Raji (cell line): ENCODE measurements around the gene MED25.

ENCODE experiments used
- POLR2A ChIP-seq: IDR thresholded peaks from 2 replicates; pipeline ENCODE4 v1.6.1; 2011; ENCODE audit warnings: low read depth, low read length, control low read depth; ENCODE audit not compliant: insufficient read depth

The MED25 gene

DNA sequence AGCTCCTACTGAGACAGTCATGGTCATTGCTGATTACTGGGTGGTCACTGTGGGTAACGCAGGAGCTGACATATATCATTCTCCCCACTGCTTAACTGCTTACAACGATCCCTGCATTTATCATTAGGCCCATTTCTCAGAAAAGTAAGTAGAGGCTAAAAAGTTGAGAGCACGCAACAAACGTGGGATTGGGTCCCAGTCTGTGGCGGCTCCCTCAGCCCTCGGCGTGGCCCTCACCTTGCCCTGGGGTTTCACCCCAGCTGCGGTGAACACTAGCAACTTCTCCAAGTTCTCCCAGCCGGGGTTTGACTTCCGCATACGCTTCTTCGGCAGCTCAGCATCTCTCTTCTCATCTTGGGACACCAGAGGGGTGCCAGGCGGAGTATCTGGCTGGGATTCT, 46.8 kb downstream of the MED25 start:
- TF ChIP-seq POLR2A, result no peak

DNA sequence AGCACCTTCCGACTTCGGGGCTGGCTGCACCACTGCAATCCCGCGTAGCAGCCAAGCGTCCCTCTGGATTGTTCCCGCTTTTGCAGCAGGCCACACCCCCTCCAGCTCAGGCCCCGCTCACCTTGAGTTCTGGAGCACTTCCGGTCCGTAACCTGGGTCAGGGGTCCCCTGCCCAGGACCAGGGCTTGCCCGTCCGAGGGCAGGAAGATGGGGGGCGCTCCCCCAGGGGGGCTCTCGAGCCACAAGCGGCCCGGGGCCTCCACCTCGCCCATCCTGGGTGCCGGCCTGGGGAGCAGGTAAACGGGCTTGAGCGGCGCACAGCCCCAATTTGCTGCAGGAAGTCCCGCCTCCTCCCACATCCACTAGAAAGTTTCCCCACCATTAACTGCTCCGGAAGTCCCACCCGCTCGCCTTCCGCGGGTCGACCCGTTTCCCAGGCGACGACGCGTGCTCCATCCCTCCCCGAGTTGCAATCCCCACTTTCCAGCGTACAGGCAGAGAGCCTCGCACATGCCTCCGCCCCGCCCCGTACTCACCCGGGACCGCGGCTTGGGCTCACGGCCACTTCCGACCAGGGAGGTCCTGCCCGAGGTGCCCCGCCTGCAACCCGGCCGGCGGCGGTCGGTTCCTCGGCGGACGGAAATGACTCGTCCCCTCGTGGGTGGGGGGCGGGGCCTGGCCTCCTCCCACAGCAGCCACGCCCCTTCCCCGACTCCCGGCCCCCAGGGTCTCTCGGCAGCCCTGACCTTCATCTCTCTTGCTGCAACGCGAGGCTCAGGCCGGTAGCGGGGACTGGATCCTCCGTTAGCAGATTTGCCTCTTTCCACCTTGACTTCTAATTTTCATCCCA, 49.1 kb downstream of the MED25 start, which contains the start of gene PNKP:
TSS of gene PNKP (minus strand) at position 644 of the 850 bp plus-strand sequence. CDS start at position 272, 372 bp downstream.
- peak; percentile 89 for TF ChIP-seq POLR2A

GRCh38 chr19:49869009-49869483, 51.0 kb downstream of the MED25 start:
- no peak for TF ChIP-seq POLR2A

GRCh38 chr19:49869484-49870308, 51.6 kb downstream of the MED25 start:
- TF ChIP-seq POLR2A, result peak; percentile 66; the same call in 1 of the 2 replicates

DNA sequence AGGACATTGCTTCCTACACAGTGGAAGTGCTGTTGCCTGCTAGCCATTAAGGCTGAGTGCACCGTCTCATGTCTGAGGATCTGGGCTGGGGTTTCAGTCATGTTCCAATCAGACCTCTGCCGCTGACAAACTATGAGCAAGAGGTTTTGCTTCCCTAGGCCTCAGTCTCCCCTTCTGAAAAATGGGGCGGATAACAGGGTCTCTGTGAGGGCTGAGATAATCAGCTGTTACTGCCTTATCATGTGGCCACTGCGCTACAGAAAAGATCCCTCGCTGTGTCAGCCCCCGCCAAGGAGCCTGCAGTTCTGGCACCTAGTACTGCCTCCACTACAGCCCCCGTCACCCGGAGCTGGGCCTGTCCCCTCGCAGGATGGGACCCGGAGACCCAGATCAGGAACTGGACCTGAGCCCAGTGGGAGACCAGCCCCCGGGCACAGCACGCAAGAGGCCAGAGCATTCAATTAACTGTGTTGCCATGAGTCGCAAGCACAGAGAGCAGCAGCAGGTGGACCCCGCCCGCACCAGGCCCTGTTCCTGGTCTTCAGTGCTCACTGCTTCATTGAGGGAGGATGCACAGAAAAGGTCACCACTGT, 52.3 kb downstream of the MED25 start:
- TF ChIP-seq POLR2A, result no peak

- no peak for TF ChIP-seq POLR2A
Observed at GRCh38 chr19:49871349-49871985, 53.4 kb downstream of the MED25 start.

DNA sequence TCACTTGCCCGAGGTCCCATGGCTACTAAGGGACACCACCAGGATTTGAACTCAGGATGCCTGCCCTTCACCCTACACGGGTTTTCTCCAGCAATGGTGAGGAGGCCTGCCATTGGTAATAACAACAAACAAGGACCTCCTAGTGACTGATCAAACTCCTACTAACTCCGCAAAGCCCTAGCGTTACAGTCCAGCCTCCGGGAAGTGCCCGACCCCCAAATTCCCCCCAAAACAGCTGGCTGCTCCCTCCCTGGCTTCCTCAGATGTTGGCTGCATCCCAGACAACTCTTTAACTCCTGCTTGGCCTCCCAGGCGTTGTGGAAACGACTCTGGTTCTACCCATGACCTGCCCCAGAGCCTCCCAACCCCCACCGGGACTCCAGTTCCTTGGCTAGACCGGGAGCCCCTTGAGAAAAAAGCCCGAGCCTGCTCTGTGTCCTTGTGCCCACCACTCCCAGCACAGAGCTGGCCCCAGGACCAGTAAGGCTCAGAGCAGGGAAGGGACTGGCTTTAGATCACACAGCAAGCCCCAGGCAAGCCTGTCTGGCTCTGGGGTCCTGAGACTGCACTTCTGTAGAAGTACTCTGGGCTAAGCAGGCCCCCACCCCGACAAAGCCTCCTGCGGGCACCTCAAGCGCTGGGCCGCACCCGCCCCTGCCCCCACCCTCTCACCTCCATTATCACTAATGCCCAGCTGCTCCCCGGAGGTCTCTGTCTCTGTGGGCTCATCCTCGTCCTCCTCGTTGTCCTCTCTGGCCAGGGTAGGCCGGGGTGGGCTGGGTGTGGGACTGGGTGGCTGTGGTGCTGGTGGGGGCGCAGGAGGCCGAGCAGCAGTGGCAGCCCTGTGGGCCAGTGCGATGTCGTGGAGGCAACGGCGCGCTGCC, 54.4 kb downstream of the MED25 start:
- no peak for TF ChIP-seq POLR2A

DNA sequence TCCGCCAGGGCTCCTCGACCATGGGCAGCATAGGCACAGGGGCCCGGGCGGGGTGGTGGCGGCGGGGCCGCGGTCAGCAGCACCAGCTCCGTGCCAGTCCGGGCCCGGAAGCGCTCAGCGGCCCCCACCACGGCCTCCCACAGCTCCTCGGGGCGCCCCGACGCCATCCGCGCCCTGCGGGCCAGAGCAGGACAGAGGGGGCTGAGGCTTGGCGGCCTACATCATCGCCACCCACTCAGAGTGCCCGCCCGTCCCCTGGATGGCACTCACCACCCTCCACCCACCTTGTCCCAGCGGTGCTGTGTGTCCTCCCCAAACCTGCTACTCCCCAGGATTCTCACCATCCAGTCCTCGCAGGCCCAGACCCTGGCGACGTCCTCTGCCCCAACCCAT, 55.0 kb downstream of the MED25 start:
- TF ChIP-seq POLR2A, result no peak

GRCh38 chr19:49873834-49874233, 55.7 kb downstream of the MED25 start:
- TF ChIP-seq POLR2A, result no peak

DNA sequence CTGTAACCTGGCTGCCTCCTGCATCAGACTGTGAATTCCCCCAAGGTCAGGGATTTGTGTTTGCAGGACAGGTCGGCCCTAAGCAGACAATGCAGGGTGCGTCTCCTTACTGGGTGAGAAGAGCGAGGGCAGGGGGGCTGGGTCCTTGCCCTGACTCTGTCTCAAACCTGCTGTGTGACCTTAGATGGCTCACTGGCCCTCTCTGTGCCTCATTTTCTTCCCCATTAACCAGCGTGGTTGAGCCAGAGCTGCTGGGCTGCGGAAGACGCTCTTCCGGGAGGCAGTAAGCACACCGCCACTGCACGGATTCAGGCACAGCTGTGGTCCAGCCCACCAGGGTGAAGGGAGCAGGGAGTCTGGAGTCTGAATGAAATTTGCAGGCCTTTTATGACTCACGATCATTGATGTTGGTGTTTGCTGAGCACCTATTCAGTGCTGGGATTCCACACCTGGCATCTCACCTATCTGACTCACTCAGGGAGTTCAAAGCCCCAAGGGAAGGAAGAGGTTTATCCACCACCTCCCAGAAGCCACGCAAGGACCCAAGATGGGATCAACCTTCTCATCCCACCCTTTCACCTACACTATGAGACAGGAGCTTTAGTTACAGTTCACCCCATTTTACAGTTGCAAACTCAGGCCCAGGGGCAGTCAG, 56.5 kb downstream of the MED25 start:
- no peak for TF ChIP-seq POLR2A

- no peak for TF ChIP-seq POLR2A
Observed at GRCh38 chr19:49875177-49875576, 57.1 kb downstream of the MED25 start.

DNA sequence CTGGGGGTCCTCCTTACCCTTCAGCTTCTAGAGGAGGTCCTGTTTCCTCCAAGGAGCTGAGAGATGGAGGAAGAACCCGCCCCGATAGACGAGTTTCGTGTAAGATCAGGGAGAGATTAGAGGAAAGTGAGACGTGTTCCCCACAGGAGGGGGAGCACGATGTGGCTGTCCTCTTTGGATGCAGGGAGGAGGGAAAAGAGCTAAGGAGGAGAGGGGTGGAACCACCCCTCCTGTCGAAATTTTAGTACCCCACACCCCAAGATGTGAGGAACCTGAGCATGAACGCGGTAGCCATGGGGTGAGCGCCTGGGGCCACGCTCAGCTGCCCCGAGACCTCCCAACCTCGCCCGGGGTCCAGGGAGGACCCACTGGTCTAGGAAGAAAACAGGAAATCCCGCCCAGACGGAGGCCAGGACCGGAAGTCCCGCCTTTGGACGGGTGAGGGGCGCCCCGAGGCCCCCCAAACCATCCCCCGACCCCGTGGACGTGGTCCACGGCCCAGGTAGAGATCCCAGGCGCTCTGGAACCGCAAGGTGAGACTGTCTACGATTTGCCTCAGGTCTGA, 57.9 kb downstream of the MED25 start:
- TF ChIP-seq POLR2A, result peak; percentile 62; the same call in 1 of the 2 replicates

GRCh38 chr19:49876422-49877019, 58.4 kb downstream of the MED25 start:
- peak; percentile 64 for TF ChIP-seq POLR2A
